K562 (cell line): Measurements from ENCODE around the gene INSL3. TPM values are rescaled to one million over a fixed set of nuclear protein-coding genes. Genes with fewer than 3 reads are reported as not detected.

ENCODE experiments used
- ATAC-seq: fragments of 200-7000 bp; cut with Tn5 transposase; 3 replicates; pipeline ENCODE4 v1.9.1; 2020; ENCODE audit warnings: moderate library complexity
- BruUV-seq: library from RNA; stranded (reverse); fragments of 400-500 nt; replicated peaks from 2 replicates; lab custom pipeline; 2021; lab: Mats Ljungman, UMichigan
- CTCF ChIA-PET: fragments of 300-600 bp; formaldehyde crosslinking; extraction: SDS; loops from one replicate; lab custom pipeline; 2021; ENCODE audit warnings: low intra/inter-chr PET ratio; lab: Yijun Ruan, JAX
- POLR2A ChIA-PET: fragments of 300-600, 350-650 bp; sonication (Branson Sonifier 250); formaldehyde crosslinking; extraction: SDS; loops from one replicate; lab custom pipeline; 2021; ENCODE audit warnings: antibody characterized with exemption, inconsistent platforms; lab: Yijun Ruan, JAX
- DNase-seq, 4 experiments: peaks; one replicate each; pipeline versions ENCODE4 v3.0.0 to v3.0.0-alpha.2; 2011 to 2018; ENCODE audit warnings: low spot score in 3 of 4, mixed read lengths in 3 of 4; ENCODE audit errors: extremely low read depth in 1 of 4
- FAIRE-seq: peaks from 2 replicates; lab custom pipeline; 2011; peaks lifted over from hg19 to GRCh38; lab: Jason Lieb, UNC
- H2AFZ ChIP-seq: 2 replicates; pipeline ENCODE4 v1.6.0; 2011; ENCODE audit warnings: low read depth, low read length, control low read depth, inconsistent platforms
- H3K27ac ChIP-seq: fragments of 200-600 bp; 3 replicates; pipeline ENCODE4 v1.8.0; 2011; ENCODE audit warnings: low read depth, mild to moderate bottlenecking, control low read depth, inconsistent platforms, low read length, moderate library complexity, mixed read lengths; ENCODE audit errors: extremely low read depth
- H3K27me3 ChIP-seq, 2 experiments: fragments of 300-600 bp in 1 of 2; 2 replicates in 1 of 2; 3 replicates in 1 of 2; pipeline versions ENCODE4 v1.6.0 to v1.8.0; 2011; ENCODE audit warnings: inconsistent platforms in 2 of 2, low read length in 2 of 2, mild to moderate bottlenecking in 1 of 2, mixed read lengths in 1 of 2, moderate library complexity in 1 of 2; ENCODE audit not compliant: control insufficient read depth in 2 of 2, insufficient read depth in 2 of 2
- H3K36me3 ChIP-seq: fragments of 300-600 bp; 3 replicates; pipeline ENCODE4 v1.8.0; 2011; ENCODE audit warnings: mild to moderate bottlenecking, low read length, inconsistent platforms; ENCODE audit not compliant: control insufficient read depth, insufficient read depth
- H3K4me1 ChIP-seq, 2 experiments: fragments of 200-600 bp in 1 of 2; replicated peaks in 1 of 2; 2 replicates in 1 of 2; 3 replicates in 1 of 2; pipeline versions ENCODE4 v1.5.1 to v1.8.0; 2011; ENCODE audit warnings: inconsistent platforms in 2 of 2, low read length in 2 of 2, mild to moderate bottlenecking in 1 of 2, mixed read lengths in 1 of 2, moderate library complexity in 1 of 2; ENCODE audit not compliant: control insufficient read depth in 2 of 2, insufficient read depth in 2 of 2
- H3K4me2 ChIP-seq: 2 replicates; pipeline ENCODE4 v1.6.1; 2011; ENCODE audit warnings: low read length, control low read depth, inconsistent platforms, mixed read lengths; ENCODE audit not compliant: insufficient read depth
- H3K4me3 ChIP-seq: fragments of 200-600 bp; sonication (generic), shearing (Covaris generic); 2 replicates; pipeline ENCODE4 v1.5.1; 2016; ENCODE audit warnings: control low read depth, inconsistent platforms
- H3K79me2 ChIP-seq: fragments of 200-600 bp; 3 replicates; pipeline ENCODE4 v1.8.0; 2011; ENCODE audit warnings: low read length, inconsistent platforms; ENCODE audit not compliant: control insufficient read depth, insufficient read depth
- H3K9ac ChIP-seq, 2 experiments: 2 replicates each; pipeline versions ENCODE4 v1.6.0 to v1.6.1; 2011; ENCODE audit warnings: low read depth in 2 of 2, low read length in 2 of 2, control low read depth in 1 of 2, inconsistent platforms in 1 of 2, mild to moderate bottlenecking in 1 of 2, mixed read lengths in 1 of 2; ENCODE audit not compliant: insufficient read depth in 1 of 2
- H3K9me1 ChIP-seq: one replicate; pipeline ENCODE4 v1.6.0; 2011; ENCODE audit warnings: inconsistent platforms, mild to moderate bottlenecking, low read length, moderate library complexity; ENCODE audit not compliant: control insufficient read depth, insufficient read depth
- H3K9me3 ChIP-seq: replicated peaks from 2 replicates; pipeline ENCODE4 v1.5.1; 2011; ENCODE audit warnings: low read depth, low read length, inconsistent platforms; ENCODE audit not compliant: control insufficient read depth, insufficient read depth
- H4K20me1 ChIP-seq: replicated peaks from 2 replicates; pipeline ENCODE4 v1.6.1; 2011; ENCODE audit warnings: low read length, inconsistent platforms, mixed read lengths; ENCODE audit not compliant: control insufficient read depth, insufficient read depth
- CC2D1A ChIP-seq: fragments of 450-650 bp; IDR thresholded peaks from 2 replicates; pipeline ENCODE4 v1.6.1; 2017; ENCODE audit warnings: mild to moderate bottlenecking
- GATA2 ChIP-seq: sonication (generic); formaldehyde crosslinking; IDR thresholded peaks from 2 replicates; pipeline ENCODE4 v1.4.0; 2020; ENCODE audit warnings: mild to moderate bottlenecking, missing genetic modification reagents
- HNRNPH1 ChIP-seq: fragments of 200-400 bp; formaldehyde crosslinking; optimal IDR thresholded peaks from 2 replicates; pipeline ENCODE3; 2017; ENCODE audit warnings: low read depth, mild to moderate bottlenecking, low read length, moderate library complexity
- REST ChIP-seq, 2 experiments: fragments of 450-650 bp; formaldehyde crosslinking in 1 of 2; IDR thresholded peaks; 2 replicates each; pipeline versions ENCODE4 v1.4.0 to v1.6.1; 2014 to 2020; ENCODE audit warnings: mild to moderate bottlenecking in 2 of 2, borderline replicate concordance in 1 of 2, low read depth in 1 of 2
- ZKSCAN8 ChIP-seq: fragments of 200-800 bp; sonication (Bioruptor generic); IDR thresholded peaks from 2 replicates; pipeline ENCODE4 v1.6.1; 2016; ENCODE audit warnings: missing genetic modification characterization, missing compliant biosample characterization
- WGBS: fragments of 100-300 bp; shearing (Covaris generic); methylation state at CpG from one replicate; pipeline ENCODE4 v1.1.6; 2016; ENCODE audit warnings: low coverage, mixed read lengths; ENCODE audit not compliant: insufficient coverage; ENCODE audit errors: missing lambda C conversion rate; 5-methylcytosine and 5-hydroxymethylcytosine counted together
- in situ Hi-C: fragments of 300-500 bp; cut with MboI; formaldehyde crosslinking; loops from 4 replicates; pipeline ENCODE4 v1.15.0; 2018; ENCODE audit warnings: inconsistent platforms, mixed read lengths
- intact Hi-C: fragments of 100-400 bp; cut with micrococcal nuclease; formaldehyde crosslinking; loops from 2 replicates; pipeline ENCODE4 v1.14.2; 2022
- polyA plus RNA-seq, 8 experiments: library from polyadenylated mRNA; depleted of rRNA in 4 of 8; stranded (reverse) in 5 of 8; unstranded in 3 of 8; fragments of >200 nt; fragmentation: Nextera tagmentation in 2 of 8; fragmentation: Illumina TruSeq in 1 of 8; extraction: Ambion mirVana in 2 of 8; extraction: Trizol in 1 of 8; gene quantifications; 2 replicates each; pipeline versions ENCODE4 v1.2.1 to v1.2.3, GENCODE V29; 2011 to 2014; ENCODE audit warnings: inconsistent platforms in 1 of 8, missing spikeins in 1 of 8
- total RNA-seq, 7 experiments: library from RNA; depleted of rRNA in 6 of 7; stranded (reverse); fragments of >200 nt in 6 of 7; fragmentation: Illumina TruSeq in 2 of 7; extraction: Trizol in 2 of 7; gene quantifications; 2 replicates each; pipeline versions ENCODE4 v1.2.1 to v1.2.3, GENCODE V29; 2011 to 2021; ENCODE audit warnings: low replicate concordance in 1 of 7
- TF ChIP-seq, protein P1 (sequence below): sonication (generic); formaldehyde crosslinking; IDR thresholded peaks from 2 replicates; pipeline ENCODE4 v1.9.0; 2022; ENCODE audit warnings: mild to moderate bottlenecking, missing genetic modification reagents

Gene INSL3
- total and polyA plus RNA-seq, 9 of the 15 experiments (the other 6 are each of a cell fraction or from before 2014, with no cell fraction given), result not detected

- ChIA-PET CTCF (no interaction called here), POLR2A (no interaction called here)
- 4% methylated on average over 11 of the region's 13 CpGs for WGBS
- no TSS peak for BruUV-seq
- Histone ChIP-seq H3K4me3 (no peak overlapping the region), H3K4me1 (peaks cover 0 to 9% of the 10 kb centered on the region in 2 experiments; a peak in 2 of 5 replicates), H3K9me3 (no peaks in the 10 kb centered on the region), H4K20me1 (no peaks in the 10 kb centered on the region), H3K79me2 (no peaks in the 10 kb centered on the region), H3K27me3 (peaks cover 17 to 40% of the 10 kb centered on the region in 2 experiments), H3K27ac (no peak overlapping the region), H2AFZ (no peak overlapping the region), H3K4me2 (no peak overlapping the region), H3K9ac (peak overlapping the region in 1 of 2 experiments; percentile 2; a peak in 1 of 4 replicates), H3K9me1 (no peaks in the 10 kb centered on the region), H3K36me3 (no peaks in the 10 kb centered on the region)
- no peak for ATAC-seq
- DNase-seq, result no peak
- intact Hi-C loops (no loop called here), in situ Hi-C loops (no loop called here)
- TF ChIP-seq HNRNPH1 (no peak), REST (IDR thresholded peaks at IDR 0.05; ENCODE audit: borderline replicate concordance) (no peak), REST (CRISPR knock-in tag; IDR thresholded peaks at IDR 0.05; ENCODE audit: low read depth) (no peak), ZKSCAN8 (CRISPR knock-in tag) (peak; percentile 90), GATA2 (no peak), CC2D1A (no peak)
- TF ChIP-seq, protein P1, sequence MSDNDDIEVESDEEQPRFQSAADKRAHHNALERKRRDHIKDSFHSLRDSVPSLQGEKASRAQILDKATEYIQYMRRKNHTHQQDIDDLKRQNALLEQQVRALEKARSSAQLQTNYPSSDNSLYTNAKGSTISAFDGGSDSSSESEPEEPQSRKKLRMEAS (CRISPR knock-in tag), result peak; percentile 24; the same call in 1 of the 2 replicates
- FAIRE-seq, result no peak
These were observed 3.5 kb downstream of the INSL3 start for GRCh38 chr19:17817668-17818363.
